Skeletal muscle satellite cell (primary cell): ENCODE measurements around the gene PRKCZ.
A peak's percentile ranks its signal among the peaks of the same experiment; 100 is the strongest.

Experiments
- H3K27me3 ChIP-seq: 2 replicates; pipeline ENCODE4 v1.7.0; 2013; ENCODE audit warnings: low read length; ENCODE audit not compliant: control insufficient read depth, insufficient read depth
- H3K36me3 ChIP-seq: 2 replicates; pipeline ENCODE4 v1.7.0; 2013; ENCODE audit warnings: mild to moderate bottlenecking, control low read depth, low read length; ENCODE audit not compliant: insufficient read depth
- H3K4me1 ChIP-seq: 2 replicates; pipeline ENCODE4 v1.7.0; 2013; ENCODE audit warnings: low read length; ENCODE audit not compliant: control insufficient read depth, insufficient read depth
- H3K4me2 ChIP-seq: 2 replicates; pipeline ENCODE4 v1.7.0; 2013; ENCODE audit warnings: mild to moderate bottlenecking, low read length
- H3K4me3 ChIP-seq: 2 replicates; pipeline ENCODE4 v1.7.0; 2013; ENCODE audit warnings: low read length
- H3K9ac ChIP-seq: 2 replicates; pipeline ENCODE4 v1.7.0; 2013; ENCODE audit warnings: mild to moderate bottlenecking, low read depth, low read length, moderate library complexity
- H3K9me3 ChIP-seq: replicated peaks from 2 replicates; pipeline ENCODE4 v1.7.0; 2013; ENCODE audit warnings: mild to moderate bottlenecking, control low read depth, low read length

The PRKCZ gene

DNA sequence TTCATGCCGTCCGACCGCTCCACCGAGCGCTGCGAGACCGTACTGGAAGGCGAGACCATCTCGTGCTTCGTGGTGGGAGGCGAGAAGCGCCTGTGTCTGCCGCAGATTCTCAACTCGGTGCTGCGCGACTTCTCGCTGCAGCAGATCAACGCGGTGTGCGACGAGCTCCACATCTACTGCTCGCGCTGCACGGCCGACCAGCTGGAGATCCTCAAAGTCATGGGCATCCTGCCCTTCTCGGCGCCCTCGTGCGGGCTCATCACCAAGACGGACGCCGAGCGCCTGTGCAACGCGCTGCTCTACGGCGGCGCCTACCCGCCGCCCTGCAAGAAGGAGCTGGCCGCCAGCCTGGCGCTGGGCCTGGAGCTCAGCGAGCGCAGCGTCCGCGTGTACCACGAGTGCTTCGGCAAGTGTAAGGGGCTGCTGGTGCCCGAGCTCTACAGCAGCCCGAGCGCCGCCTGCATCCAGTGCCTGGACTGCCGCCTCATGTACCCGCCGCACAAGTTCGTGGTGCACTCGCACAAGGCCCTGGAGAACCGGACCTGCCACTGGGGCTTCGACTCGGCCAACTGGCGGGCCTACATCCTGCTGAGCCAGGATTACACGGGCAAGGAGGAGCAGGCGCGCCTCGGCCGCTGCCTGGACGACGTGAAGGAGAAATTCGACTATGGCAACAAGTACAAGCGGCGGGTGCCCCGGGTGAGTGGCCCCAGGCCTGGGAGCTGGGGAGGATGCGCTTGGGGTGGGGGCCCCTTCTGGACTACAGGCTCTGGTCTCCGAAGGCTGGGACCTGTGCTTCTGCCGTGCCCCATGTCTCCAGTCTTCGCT, 179.0 kb downstream of the PRKCZ start:
- Histone ChIP-seq H3K9me3 (no peaks in the 10 kb centered on the region), H3K9ac (peak overlapping the region; percentile 90), H3K4me3 (peak overlapping the region; percentile 92), H3K4me1 (peaks cover 42% of the 10 kb centered on the region), H3K36me3 (peaks cover 30% of the 10 kb centered on the region), H3K4me2 (peak overlapping the region; percentile 97), H3K27me3 (no peaks in the 10 kb centered on the region)

DNA sequence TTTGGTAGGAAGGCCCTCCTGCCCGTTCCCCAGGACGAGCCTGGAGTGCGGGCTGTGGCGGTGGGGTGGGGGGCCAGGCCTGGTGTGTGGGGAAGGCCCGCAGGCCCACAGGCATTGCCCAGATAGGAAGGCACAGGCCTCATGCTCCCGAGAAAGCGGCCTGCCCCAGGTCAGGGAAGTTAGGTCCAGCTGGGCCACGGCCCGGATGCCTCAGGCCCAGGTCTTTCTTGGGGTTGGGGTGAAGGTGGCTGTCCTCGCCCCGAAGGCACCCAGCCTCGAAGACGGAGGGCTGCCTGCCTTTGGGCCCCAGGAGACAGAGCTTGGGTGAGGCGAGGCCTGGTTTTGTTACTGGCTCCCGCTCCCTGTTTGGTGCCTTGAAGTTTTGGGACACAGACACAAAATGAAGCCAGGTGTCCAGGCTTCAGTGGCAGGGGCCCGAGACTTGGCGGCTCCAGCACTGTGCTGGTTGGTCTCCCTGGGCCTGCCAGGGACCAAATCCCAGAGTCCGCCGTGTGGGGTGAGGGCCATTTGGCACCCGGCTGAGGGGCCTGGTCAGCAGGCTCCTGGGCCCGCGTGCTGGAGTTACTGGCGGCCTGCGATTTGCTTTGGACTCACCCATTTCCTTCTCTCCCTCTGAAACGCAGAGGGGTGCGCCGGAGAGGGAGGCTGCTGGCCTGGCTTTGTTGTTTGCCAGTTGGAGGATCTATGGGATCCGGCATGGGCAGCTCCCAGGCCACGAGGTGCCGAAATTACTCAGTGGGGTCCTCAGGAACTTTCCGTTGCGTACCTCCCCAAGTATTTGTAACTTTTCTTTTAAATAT, 179.9 kb downstream of the PRKCZ start:
- Histone ChIP-seq H3K36me3 (peaks cover 30% of the 10 kb centered on the region), H3K4me2 (peak overlapping the region; percentile 97), H3K9ac (peak overlapping the region; percentile 90), H3K4me1 (peaks cover 42% of the 10 kb centered on the region), H3K27me3 (no peaks in the 10 kb centered on the region), H3K9me3 (no peaks in the 10 kb centered on the region), H3K4me3 (peak overlapping the region; percentile 92)

DNA sequence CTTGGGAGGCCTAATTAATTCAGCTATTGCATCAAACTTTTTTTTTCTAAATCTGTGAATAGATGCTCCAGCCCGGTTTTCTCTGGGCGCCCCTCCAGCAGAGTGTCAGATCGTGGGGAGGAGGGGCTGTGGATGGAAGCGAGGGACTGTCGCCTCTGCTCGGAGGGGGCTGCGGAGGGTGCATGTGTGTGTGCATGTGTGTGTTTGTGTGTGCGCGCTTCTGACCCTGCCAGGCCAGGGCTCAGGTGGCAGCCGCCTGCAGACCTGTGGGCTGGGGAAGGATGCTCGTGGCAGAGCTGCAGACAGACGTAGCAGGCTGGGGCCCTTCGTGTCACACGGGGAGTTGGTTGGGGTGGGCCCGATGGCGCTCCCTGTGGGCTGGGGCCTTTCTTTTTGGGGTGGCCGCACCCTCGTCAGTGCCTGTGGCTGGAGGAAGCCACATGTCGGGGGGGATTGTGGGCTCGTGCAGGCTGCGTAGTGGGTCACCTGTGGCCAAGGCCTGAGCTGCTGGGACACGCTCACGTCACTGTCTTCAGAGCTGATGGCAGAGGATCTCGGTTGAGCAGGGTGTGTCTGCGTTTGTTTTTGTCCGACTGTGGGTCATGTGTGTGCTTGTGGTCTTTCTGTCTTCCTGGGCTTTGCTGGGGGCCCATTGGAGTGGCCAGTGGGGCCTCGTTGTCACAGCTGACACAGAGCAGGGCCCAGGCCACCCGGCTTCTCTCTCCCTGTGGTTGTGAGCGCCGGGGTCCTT, 180.7 kb downstream of the PRKCZ start:
- Histone ChIP-seq H3K9ac (peak overlapping the region; percentile 90), H3K4me1 (peaks cover 51% of the 10 kb centered on the region), H3K9me3 (no peaks in the 10 kb centered on the region), H3K4me2 (peak overlapping the region; percentile 97), H3K27me3 (no peaks in the 10 kb centered on the region), H3K36me3 (peaks cover 30% of the 10 kb centered on the region), H3K4me3 (peak overlapping the region; percentile 92)

DNA sequence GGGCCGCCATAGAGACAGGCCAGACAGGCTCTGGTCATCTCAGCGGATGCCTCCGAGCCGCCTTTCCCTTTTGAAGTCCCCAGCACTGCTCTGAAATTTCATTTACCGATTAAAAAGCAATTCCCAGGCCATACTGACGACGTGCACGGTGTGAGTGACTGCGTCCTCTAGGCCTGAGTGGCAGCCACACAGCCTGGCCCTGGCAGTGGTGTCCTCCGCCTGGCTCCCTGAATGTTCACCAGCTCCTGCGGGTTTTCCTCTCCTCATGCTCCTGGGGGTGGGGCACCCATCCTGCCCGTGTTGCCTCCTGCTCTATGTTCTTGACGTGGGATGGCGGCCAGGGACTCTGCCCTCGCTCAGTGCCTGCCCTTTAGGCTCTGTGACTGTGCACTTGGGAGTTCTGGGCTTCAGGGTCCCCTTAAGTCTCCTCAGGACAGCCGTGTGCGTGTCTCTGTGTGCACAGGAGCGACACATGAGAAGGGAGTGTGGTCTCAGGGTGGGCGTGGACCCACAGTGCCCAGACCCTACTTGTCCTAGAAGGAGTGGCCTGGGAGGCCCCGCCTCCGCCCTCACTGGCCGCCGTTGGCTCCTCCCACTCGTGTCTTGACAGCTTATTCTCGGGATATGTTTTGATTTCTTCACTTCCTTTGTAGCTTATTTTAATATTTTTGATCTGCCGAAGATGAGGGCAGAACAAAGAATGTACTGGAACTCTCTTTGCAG, 181.5 kb downstream of the PRKCZ start:
- Histone ChIP-seq H3K27me3 (no peaks in the 10 kb centered on the region), H3K4me2 (peak overlapping the region; percentile 97), H3K36me3 (peaks cover 30% of the 10 kb centered on the region), H3K4me1 (peaks cover 51% of the 10 kb centered on the region), H3K9me3 (no peaks in the 10 kb centered on the region), H3K9ac (peak overlapping the region; percentile 90), H3K4me3 (peak overlapping the region; percentile 92)

DNA sequence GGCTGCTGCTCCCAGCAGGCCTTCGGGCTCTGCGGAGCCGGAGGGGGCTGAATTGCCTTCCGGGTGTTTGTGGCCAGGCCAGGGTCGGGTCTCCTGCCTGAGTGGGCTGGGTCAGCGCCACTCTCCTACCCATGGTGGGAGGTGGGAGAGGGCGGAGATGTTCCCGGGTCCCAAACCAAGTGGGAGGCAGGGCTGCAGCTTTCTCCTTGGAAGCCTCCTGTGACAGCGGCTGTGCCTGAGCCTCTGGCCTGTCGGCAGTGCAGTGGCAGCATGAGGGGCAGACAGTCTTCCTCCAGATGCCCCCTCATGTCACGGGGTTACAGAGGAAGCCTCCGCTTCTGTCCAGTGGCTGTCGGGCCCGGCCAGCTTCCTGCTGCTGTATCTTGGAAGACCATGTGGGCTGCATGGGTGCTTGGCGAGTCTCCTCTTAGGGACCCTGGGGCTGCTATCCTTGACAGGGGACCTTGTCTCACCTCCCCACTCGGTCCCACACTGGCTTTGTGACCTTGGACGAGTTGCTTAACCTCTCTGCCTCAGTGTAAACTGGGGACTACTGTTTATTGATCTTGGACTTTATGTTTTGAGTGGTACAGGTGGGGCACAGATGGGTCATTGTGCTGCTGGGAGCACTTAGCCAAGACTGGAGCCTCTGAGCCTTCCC, 182.2 kb downstream of the PRKCZ start:
- Histone ChIP-seq H3K9ac (peak overlapping the region; percentile 90), H3K4me3 (peak overlapping the region; percentile 92), H3K36me3 (peaks cover 32% of the 10 kb centered on the region), H3K4me2 (peak overlapping the region; percentile 97), H3K9me3 (no peaks in the 10 kb centered on the region), H3K4me1 (peaks cover 55% of the 10 kb centered on the region), H3K27me3 (no peaks in the 10 kb centered on the region)

DNA sequence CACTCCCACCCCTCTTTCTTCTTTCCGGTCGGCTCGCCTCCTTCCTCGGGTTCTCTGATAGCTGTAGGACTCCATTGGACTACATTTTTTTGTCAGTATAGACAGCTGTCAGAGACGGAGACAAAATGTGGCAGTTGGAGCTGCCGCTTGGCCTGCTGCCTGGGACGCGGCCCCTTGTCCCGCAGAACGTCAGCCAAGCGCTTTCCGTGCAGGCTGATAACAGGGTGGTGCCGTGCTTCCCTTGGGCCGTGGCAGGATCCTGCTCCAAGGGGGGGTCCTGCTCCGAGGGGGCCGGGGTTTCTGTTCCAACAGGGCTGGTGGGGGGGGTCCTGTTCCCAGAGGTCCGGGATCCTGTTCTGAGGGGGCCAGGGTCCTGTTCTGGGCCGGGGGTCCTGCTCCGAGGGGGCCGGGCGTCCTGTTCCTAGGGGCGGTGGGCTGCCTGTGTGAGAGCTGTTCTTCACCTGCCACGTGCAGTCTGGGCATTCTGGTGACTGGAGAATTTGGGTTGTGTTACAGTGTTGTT, 182.8 kb downstream of the PRKCZ start:
- Histone ChIP-seq H3K4me1 (peaks cover 61% of the 10 kb centered on the region), H3K4me2 (peak overlapping the region; percentile 97), H3K9ac (peak overlapping the region; percentile 90), H3K9me3 (no peaks in the 10 kb centered on the region), H3K27me3 (no peaks in the 10 kb centered on the region), H3K4me3 (peak overlapping the region; percentile 92), H3K36me3 (peaks cover 32% of the 10 kb centered on the region)

DNA sequence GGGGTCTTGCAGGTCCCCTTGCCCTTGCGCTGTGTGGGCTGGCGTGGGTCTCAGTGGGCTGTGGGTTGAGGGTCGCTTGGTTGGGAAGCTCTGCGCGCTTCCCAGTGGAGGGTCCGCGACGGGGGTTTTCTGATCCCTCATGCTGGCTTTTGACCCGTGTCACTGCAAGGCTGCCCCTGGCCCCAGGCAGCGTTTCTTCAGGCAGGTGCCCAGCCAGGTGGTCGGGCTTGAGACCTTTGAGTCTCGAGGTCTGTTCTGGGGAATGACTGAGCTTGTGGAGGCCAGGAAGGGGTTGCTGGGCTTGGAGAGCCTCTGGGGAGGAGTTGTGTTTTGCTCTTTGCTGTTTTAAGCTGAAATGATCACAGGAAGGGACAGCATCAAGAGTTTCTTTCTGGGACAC, 183.3 kb downstream of the PRKCZ start:
- no peaks in the 10 kb centered on the region for H3K9me3 ChIP-seq
- H3K27me3 ChIP-seq, result no peaks in the 10 kb centered on the region
- H3K4me3 ChIP-seq, result peak overlapping the region; percentile 55
- H3K36me3 ChIP-seq, result peaks cover 32% of the 10 kb centered on the region
- H3K4me1 ChIP-seq, result peaks cover 66% of the 10 kb centered on the region
- peak overlapping the region; percentile 36 for H3K9ac ChIP-seq
- peak overlapping the region; percentile 97 for H3K4me2 ChIP-seq

DNA sequence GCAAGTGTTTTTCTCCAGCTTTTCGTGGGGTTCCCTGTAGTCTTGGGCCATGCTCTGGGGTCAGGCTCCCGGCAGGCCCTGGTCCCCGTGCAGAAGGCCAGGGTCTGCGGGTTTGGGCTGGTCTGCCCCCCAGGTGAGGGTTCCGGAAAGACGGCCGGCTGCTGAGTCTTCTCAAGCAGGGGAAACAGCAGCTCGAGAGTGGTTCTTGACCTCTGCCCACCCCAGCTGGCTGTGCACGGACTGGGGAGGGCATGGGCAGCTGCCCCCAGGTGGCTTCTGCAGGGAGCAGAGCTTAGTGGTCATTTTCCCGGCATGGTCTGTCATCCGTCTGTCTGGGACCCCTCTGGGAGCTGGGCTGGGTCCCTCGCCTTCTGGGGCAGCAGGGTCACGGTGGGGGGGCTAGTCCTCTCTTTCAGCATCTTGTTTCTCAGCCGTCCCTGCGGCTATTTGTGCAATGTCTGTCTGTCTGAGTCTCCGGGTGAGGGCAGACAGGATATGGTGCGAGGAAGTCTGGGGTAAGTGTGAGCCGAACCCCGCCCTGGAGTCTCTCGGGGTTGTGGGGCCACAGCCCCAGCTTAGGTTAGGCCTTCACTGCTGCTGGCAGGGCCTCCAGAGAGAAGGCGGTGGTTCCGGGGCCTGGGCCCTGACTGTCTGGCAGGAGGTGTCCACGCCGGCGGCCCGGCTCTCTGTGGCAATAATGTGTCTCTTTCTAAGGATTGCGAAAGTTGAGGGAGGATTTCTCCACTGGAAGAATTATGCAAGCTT, 184.0 kb downstream of the PRKCZ start:
- Histone ChIP-seq H3K36me3 (peaks cover 31% of the 10 kb centered on the region), H3K4me3 (peak overlapping the region; percentile 55), H3K27me3 (no peaks in the 10 kb centered on the region), H3K9me3 (no peaks in the 10 kb centered on the region), H3K4me1 (peaks cover 72% of the 10 kb centered on the region), H3K9ac (peak overlapping the region; percentile 36), H3K4me2 (peak overlapping the region; percentile 97)

DNA sequence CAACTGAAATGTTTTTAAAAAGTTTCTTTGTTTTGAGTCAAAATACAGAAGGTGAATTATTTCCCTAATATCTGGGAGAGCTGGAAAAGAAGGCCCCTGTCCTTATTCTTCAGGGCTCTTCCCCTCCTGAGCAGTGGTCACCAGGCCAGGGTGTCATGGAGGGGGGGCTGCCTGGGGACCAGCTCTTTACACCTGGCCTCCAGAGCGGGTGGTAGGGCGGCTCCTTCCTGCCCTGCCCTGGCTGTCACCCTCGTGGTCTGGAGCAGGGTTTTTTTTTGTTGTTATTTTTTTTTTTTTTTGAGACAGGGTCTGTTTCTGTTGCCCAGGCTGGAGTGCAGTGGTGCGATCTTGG, 184.5 kb downstream of the PRKCZ start:
- peaks cover 25% of the 10 kb centered on the region for H3K36me3 ChIP-seq
- H3K4me2 ChIP-seq, result peak overlapping the region; percentile 97
- H3K4me1 ChIP-seq, result peaks cover 77% of the 10 kb centered on the region
- no peaks in the 10 kb centered on the region for H3K27me3 ChIP-seq
- H3K9me3 ChIP-seq, result no peaks in the 10 kb centered on the region
- H3K4me3 ChIP-seq, result peak overlapping the region; percentile 43
- peak overlapping the region; percentile 36 for H3K9ac ChIP-seq
